HepG2 (cell line): ENCODE data around the gene KCND1. TPM values are rescaled to one million over a fixed set of nuclear protein-coding genes. Genes with fewer than 3 reads are reported as not detected.
A peak's percentile ranks its signal among the peaks of the same experiment; 100 is the strongest.

Experiments used
- ATF1 ChIP-seq: IDR thresholded peaks from 2 replicates; pipeline ENCODE4 v1.6.1; 2016; ENCODE audit warnings: mild to moderate bottlenecking, control low read depth
- ETV5 ChIP-seq: IDR thresholded peaks from 2 replicates; pipeline ENCODE4 v1.6.1; 2018; ENCODE audit warnings: missing biosample characterization, missing genetic modification reagents, inconsistent platforms, borderline replicate concordance
- HDAC1 ChIP-seq: sonication (generic); formaldehyde crosslinking; IDR thresholded peaks from 2 replicates; pipeline ENCODE4 v1.5.1; 2020; ENCODE audit warnings: mild to moderate bottlenecking, missing genetic modification reagents
- IRF2 ChIP-seq: IDR thresholded peaks from 2 replicates; pipeline ENCODE4 v1.6.1; 2018; ENCODE audit warnings: missing genetic modification reagents, missing compliant biosample characterization
- JUNB ChIP-seq: sonication (generic); formaldehyde crosslinking; IDR thresholded peaks from 2 replicates; pipeline ENCODE4 v1.8.0; 2022; ENCODE audit warnings: missing genetic modification reagents, mild to moderate bottlenecking, borderline replicate concordance
- KDM2A ChIP-seq: sonication (generic); formaldehyde crosslinking; IDR thresholded peaks from 2 replicates; pipeline ENCODE4 v1.4.0; 2020; ENCODE audit warnings: low read depth, missing genetic modification reagents, borderline replicate concordance
- RFXAP ChIP-seq: sonication (generic); formaldehyde crosslinking; IDR thresholded peaks from 2 replicates; pipeline ENCODE4 v1.4.0; 2020; ENCODE audit warnings: missing genetic modification reagents, borderline replicate concordance
- RXRA ChIP-seq: sonication (generic); formaldehyde crosslinking; IDR thresholded peaks from 2 replicates; pipeline ENCODE4 v1.5.1; 2020; ENCODE audit warnings: missing genetic modification reagents
- SALL1 ChIP-seq: sonication (generic); formaldehyde crosslinking; IDR thresholded peaks from 2 replicates; pipeline ENCODE4 v1.8.0; 2022; ENCODE audit warnings: mild to moderate bottlenecking, missing genetic modification reagents
- ZSCAN9 ChIP-seq: IDR thresholded peaks from 2 replicates; pipeline ENCODE4 v1.6.1; 2016; ENCODE audit warnings: borderline replicate concordance
- polyA plus RNA-seq, 8 experiments: library from polyadenylated mRNA; depleted of rRNA in 3 of 8; stranded (reverse) in 7 of 8; unstranded in 1 of 8; fragments of >200 nt; fragmentation: Illumina TruSeq in 4 of 8; extraction: Trizol in 4 of 8; gene quantifications; 2 replicates each; pipeline versions ENCODE4 v1.2.1 to v1.2.3, GENCODE V29; 2011 to 2016; ENCODE audit warnings: low read depth in 4 of 8, missing spikeins in 1 of 8, mixed read lengths in 1 of 8; ENCODE audit not compliant: insufficient read depth in 1 of 8
- total RNA-seq, 5 experiments: library from RNA; depleted of rRNA; stranded (reverse); fragments of >200 nt; fragmentation: Illumina TruSeq; extraction: Trizol; gene quantifications; 2 replicates each; pipeline ENCODE4 v1.2.3, GENCODE V29; 2016; ENCODE audit warnings: low read depth in 1 of 5
- TF ChIP-seq, protein P1 (sequence below), 2 experiments: fragments of 450-650 bp in 1 of 2; sonication (generic) in 1 of 2; formaldehyde crosslinking in 1 of 2; IDR thresholded peaks; 2 replicates each; pipeline versions ENCODE4 v1.6.1 to v1.8.0; 2016 to 2022; ENCODE audit warnings: antibody characterized with exemption in 1 of 2, mild to moderate bottlenecking in 1 of 2, missing genetic modification reagents in 1 of 2
- TF ChIP-seq, protein P2 (sequence below): sonication (generic); formaldehyde crosslinking; IDR thresholded peaks from 2 replicates; pipeline ENCODE4 v1.4.0; 2020; ENCODE audit warnings: missing genetic modification reagents
- TF ChIP-seq, protein P3 (sequence below): sonication (generic); formaldehyde crosslinking; IDR thresholded peaks from 2 replicates; pipeline ENCODE4 v1.4.0; 2020; ENCODE audit warnings: mild to moderate bottlenecking, low read depth, missing genetic modification reagents

Gene KCND1
- total and polyA plus RNA-seq, 2 of the 13 experiments (the other 11 are each of a cell fraction or from before 2014, with no cell fraction given), result 0.07 to 0.30 TPM

DNA sequence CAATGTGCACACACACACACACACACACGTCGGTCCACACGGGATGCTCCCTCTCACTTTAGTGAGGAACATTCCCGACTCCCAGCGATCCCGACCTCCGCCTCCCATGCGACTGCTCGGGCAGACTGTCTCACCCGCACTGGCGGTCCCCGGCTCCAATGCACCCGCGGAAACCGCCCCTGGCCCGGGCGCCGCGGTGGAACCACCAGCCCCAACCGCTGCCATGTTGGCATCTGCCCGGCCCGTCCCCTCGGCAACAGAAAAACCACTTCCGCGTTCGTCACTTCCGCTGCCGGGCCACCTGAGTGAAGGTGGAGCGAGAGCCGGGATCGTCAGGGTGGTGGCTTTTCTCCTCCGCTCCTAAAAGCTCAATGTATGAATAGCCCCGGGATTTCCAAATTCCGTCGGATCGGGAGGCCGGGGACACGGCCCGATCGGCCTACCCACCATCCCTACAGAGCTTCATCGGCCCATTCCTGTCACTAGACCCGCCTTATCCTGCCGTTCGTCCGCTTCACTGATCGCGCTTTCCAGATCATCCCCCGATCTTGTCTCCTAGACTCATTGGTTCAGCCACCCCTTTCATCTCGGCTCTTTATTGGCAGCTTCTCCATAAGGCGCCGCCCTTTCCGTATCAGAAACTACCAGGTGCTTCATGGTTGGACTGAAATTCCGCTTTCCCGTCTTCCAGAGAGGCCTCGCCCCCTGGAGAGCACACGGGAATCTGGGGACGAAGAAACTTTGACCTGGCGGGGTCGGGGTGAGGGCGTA is 60.0 kb downstream of the KCND1 start, which contains the start of gene SLC35A2 (continued):
- TF ChIP-seq, protein P1, sequence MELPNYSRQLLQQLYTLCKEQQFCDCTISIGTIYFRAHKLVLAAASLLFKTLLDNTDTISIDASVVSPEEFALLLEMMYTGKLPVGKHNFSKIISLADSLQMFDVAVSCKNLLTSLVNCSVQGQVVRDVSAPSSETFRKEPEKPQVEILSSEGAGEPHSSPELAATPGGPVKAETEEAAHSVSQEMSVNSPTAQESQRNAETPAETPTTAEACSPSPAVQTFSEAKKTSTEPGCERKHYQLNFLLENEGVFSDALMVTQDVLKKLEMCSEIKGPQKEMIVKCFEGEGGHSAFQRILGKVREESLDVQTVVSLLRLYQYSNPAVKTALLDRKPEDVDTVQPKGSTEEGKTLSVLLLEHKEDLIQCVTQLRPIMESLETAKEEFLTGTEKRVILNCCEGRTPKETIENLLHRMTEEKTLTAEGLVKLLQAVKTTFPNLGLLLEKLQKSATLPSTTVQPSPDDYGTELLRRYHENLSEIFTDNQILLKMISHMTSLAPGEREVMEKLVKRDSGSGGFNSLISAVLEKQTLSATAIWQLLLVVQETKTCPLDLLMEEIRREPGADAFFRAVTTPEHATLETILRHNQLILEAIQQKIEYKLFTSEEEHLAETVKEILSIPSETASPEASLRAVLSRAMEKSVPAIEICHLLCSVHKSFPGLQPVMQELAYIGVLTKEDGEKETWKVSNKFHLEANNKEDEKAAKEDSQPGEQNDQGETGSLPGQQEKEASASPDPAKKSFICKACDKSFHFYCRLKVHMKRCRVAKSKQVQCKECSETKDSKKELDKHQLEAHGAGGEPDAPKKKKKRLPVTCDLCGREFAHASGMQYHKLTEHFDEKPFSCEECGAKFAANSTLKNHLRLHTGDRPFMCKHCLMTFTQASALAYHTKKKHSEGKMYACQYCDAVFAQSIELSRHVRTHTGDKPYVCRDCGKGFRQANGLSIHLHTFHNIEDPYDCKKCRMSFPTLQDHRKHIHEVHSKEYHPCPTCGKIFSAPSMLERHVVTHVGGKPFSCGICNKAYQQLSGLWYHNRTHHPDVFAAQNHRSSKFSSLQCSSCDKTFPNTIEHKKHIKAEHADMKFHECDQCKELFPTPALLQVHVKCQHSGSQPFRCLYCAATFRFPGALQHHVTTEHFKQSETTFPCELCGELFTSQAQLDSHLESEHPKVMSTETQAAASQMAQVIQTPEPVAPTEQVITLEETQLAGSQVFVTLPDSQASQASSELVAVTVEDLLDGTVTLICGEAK (IDR thresholded peaks at IDR 0.05), result no peak
- TF ChIP-seq, protein P1 (CRISPR knock-in tag; IDR thresholded peaks at IDR 0.05), result peak; percentile 24; the same call in 1 of the 2 replicates
- TF ChIP-seq IRF2 (CRISPR knock-in tag), result peak; percentile 36; the same call in 1 of the 2 replicates
- TF ChIP-seq RFXAP (CRISPR knock-in tag), result 0 out of 2 replicates have a peak, but pooled peaks have one; percentile 9
- TF ChIP-seq ATF1 (CRISPR knock-in tag), result peak; percentile 89
- TF ChIP-seq SALL1 (CRISPR knock-in tag), result 0 out of 2 replicates have a peak, but pooled peaks have one; percentile 30
- TF ChIP-seq HDAC1 (CRISPR knock-in tag), result peak; percentile 55; the same call in 1 of the 2 replicates
- TF ChIP-seq JUNB, result peak; percentile 18; the same call in 1 of the 2 replicates
- 0 out of 2 replicates have a peak, but pooled peaks have one; percentile 30 for TF ChIP-seq ZSCAN9
- TF ChIP-seq, protein P2, sequence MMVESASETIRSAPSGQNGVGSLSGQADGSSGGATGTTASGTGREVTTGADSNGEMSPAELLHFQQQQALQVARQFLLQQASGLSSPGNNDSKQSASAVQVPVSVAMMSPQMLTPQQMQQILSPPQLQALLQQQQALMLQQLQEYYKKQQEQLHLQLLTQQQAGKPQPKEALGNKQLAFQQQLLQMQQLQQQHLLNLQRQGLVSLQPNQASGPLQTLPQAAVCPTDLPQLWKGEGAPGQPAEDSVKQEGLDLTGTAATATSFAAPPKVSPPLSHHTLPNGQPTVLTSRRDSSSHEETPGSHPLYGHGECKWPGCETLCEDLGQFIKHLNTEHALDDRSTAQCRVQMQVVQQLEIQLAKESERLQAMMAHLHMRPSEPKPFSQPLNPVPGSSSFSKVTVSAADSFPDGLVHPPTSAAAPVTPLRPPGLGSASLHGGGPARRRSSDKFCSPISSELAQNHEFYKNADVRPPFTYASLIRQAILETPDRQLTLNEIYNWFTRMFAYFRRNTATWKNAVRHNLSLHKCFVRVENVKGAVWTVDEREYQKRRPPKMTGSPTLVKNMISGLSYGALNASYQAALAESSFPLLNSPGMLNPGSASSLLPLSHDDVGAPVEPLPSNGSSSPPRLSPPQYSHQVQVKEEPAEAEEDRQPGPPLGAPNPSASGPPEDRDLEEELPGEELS (CRISPR knock-in tag), result no peak
- TF ChIP-seq, protein P3, sequence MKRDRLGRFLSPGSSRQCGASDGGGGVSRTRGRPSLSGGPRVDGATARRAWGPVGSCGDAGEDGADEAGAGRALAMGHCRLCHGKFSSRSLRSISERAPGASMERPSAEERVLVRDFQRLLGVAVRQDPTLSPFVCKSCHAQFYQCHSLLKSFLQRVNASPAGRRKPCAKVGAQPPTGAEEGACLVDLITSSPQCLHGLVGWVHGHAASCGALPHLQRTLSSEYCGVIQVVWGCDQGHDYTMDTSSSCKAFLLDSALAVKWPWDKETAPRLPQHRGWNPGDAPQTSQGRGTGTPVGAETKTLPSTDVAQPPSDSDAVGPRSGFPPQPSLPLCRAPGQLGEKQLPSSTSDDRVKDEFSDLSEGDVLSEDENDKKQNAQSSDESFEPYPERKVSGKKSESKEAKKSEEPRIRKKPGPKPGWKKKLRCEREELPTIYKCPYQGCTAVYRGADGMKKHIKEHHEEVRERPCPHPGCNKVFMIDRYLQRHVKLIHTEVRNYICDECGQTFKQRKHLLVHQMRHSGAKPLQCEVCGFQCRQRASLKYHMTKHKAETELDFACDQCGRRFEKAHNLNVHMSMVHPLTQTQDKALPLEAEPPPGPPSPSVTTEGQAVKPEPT, result peak; percentile 69; the same call in 1 of the 2 replicates
- peak; percentile 24; the same call in 1 of the 2 replicates for TF ChIP-seq ETV5 (CRISPR knock-in tag)
- TF ChIP-seq RXRA (CRISPR knock-in tag), result peak; percentile 65; the same call in 1 of the 2 replicates
- peak; percentile 72; the same call in 1 of the 2 replicates for TF ChIP-seq KDM2A (CRISPR knock-in tag)
